DND-41 (cell line): Measurements from ENCODE around the gene HYCC2.
"Not testable (repeated sequence)": the region's sequence is repeated elsewhere in the genome, so short reads cannot be mapped to it uniquely, and the experiment has no call there.

Experiments used
- ATAC-seq: fragments of 200-7000 bp; cut with Tn5 transposase; 3 replicates; pipeline ENCODE4 v1.9.1; 2021; ENCODE audit warnings: low read depth; ENCODE audit not compliant: insufficient read depth
- DNase-seq: peaks from one replicate; pipeline ENCODE4 v3.0.0-alpha.2; 2020
- H2AFZ ChIP-seq: 2 replicates; pipeline ENCODE4 v1.6.0; 2012; ENCODE audit warnings: low read depth, low read length
- H3K27ac ChIP-seq: 2 replicates; pipeline ENCODE4 v1.5.1; 2012; ENCODE audit warnings: low read length, inconsistent platforms
- H3K27me3 ChIP-seq: fragments of 200-600 bp; sonication (generic); 2 replicates; pipeline ENCODE4 v1.6.0; 2012; ENCODE audit warnings: low read length, mild to moderate bottlenecking, inconsistent platforms; ENCODE audit not compliant: insufficient read depth, poor library complexity
- H3K36me3 ChIP-seq: 2 replicates; pipeline ENCODE4 v1.5.1; 2012; ENCODE audit warnings: low read length, inconsistent platforms; ENCODE audit not compliant: insufficient read depth
- H3K4me1 ChIP-seq: 2 replicates; pipeline ENCODE4 v1.5.1; 2012; ENCODE audit warnings: mild to moderate bottlenecking, low read length; ENCODE audit not compliant: insufficient read depth
- H3K4me2 ChIP-seq: 2 replicates; pipeline ENCODE4 v1.6.0; 2012; ENCODE audit warnings: mild to moderate bottlenecking, moderate library complexity, low read length, inconsistent platforms; ENCODE audit not compliant: insufficient read depth
- H3K4me3 ChIP-seq, 2 experiments: fragments of 200-600 bp in 1 of 2; shearing (Covaris generic) in 1 of 2; 2 replicates each; pipeline ENCODE4 v1.5.1; 2012 to 2016; ENCODE audit warnings: inconsistent platforms in 2 of 2, low read length in 2 of 2, mild to moderate bottlenecking in 2 of 2, low read depth in 1 of 2, moderate library complexity in 1 of 2
- H3K79me2 ChIP-seq: 2 replicates; pipeline ENCODE4 v1.6.0; 2012; ENCODE audit warnings: low read length, inconsistent platforms; ENCODE audit not compliant: insufficient read depth
- H3K9ac ChIP-seq: 2 replicates; pipeline ENCODE4 v1.6.0; 2012; ENCODE audit warnings: low read depth, mild to moderate bottlenecking, inconsistent platforms, low read length, moderate library complexity
- H3K9me3 ChIP-seq: 2 replicates; pipeline ENCODE4 v1.5.1; 2012; ENCODE audit warnings: low read length, moderate library complexity, mild to moderate bottlenecking, inconsistent platforms; ENCODE audit not compliant: insufficient read depth, severe bottlenecking
- H4K20me1 ChIP-seq: 2 replicates; pipeline ENCODE4 v1.6.0; 2012; ENCODE audit warnings: low read length; ENCODE audit not compliant: insufficient read depth
- EZH2 ChIP-seq: IDR thresholded peaks from 3 replicates; pipeline ENCODE4 v1.6.1; 2012; ENCODE audit warnings: borderline replicate concordance, low read depth, mild to moderate bottlenecking, moderate library complexity, low read length, inconsistent platforms; ENCODE audit not compliant: severe bottlenecking
- TF ChIP-seq, protein P1 (sequence below): IDR thresholded peaks from 2 replicates; pipeline ENCODE4 v1.5.1; 2012; ENCODE audit warnings: borderline replicate concordance, low read length, moderate library complexity, mild to moderate bottlenecking; ENCODE audit not compliant: poor library complexity, severe bottlenecking; ENCODE audit errors: extremely low read depth

Gene HYCC2

GRCh38 chr2:201038855-201039254, 32.6 kb downstream of the HYCC2 start:
- H4K20me1 ChIP-seq, result no peaks in the 10 kb centered on the region
- peaks cover 5% of the 10 kb centered on the region; the same call in 1 of the 2 replicates for H3K4me1 ChIP-seq
- H2AFZ ChIP-seq, result no peak overlapping the region
- H3K36me3 ChIP-seq, result peaks cover 7% of the 10 kb centered on the region
- no peak for ATAC-seq
- H3K27me3 ChIP-seq, result no peaks in the 10 kb centered on the region
- TF ChIP-seq EZH2, result no peak
- TF ChIP-seq, protein P1, sequence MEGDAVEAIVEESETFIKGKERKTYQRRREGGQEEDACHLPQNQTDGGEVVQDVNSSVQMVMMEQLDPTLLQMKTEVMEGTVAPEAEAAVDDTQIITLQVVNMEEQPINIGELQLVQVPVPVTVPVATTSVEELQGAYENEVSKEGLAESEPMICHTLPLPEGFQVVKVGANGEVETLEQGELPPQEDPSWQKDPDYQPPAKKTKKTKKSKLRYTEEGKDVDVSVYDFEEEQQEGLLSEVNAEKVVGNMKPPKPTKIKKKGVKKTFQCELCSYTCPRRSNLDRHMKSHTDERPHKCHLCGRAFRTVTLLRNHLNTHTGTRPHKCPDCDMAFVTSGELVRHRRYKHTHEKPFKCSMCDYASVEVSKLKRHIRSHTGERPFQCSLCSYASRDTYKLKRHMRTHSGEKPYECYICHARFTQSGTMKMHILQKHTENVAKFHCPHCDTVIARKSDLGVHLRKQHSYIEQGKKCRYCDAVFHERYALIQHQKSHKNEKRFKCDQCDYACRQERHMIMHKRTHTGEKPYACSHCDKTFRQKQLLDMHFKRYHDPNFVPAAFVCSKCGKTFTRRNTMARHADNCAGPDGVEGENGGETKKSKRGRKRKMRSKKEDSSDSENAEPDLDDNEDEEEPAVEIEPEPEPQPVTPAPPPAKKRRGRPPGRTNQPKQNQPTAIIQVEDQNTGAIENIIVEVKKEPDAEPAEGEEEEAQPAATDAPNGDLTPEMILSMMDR, result no peak
- H3K79me2 ChIP-seq, result peaks cover 14% of the 10 kb centered on the region; the same call in 1 of the 2 replicates
- no peak overlapping the region for H3K4me3 ChIP-seq
- H3K9ac ChIP-seq, result no peak overlapping the region
- H3K9me3 ChIP-seq, result peaks cover 3% of the 10 kb centered on the region
- H3K27ac ChIP-seq, result no peak overlapping the region
- DNase-seq, result no peak
- no peak overlapping the region for H3K4me2 ChIP-seq

DNA sequence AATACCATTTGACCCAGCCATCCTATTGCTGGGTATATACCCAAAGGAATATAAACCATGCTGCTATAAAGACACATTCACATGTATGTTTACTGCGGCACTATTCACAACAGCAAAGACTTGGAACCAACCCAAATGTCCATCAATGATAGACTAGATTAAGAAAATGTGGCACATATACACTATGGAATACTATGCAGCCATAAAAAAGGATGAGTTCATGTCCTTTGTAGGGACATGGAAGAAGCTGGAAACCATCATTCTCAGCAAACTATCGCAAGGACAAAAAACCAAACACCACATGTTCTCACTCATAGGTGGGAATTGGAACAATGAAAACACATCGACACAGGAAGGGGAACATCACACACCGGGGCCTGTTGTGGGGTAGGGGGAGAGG, 33.1 kb downstream of the HYCC2 start:
- H3K4me1 ChIP-seq, DNase-seq, H3K9me3 ChIP-seq, H3K27ac ChIP-seq, H3K27me3 ChIP-seq, H3K36me3 ChIP-seq, H3K4me3 ChIP-seq, ATAC-seq, H3K9ac ChIP-seq, H3K4me2 ChIP-seq, H2AFZ ChIP-seq, H4K20me1 ChIP-seq: not testable (repeated sequence)
- H3K79me2 ChIP-seq, result peaks cover 16% of the 10 kb centered on the region; the same call in 1 of the 2 replicates

DNA sequence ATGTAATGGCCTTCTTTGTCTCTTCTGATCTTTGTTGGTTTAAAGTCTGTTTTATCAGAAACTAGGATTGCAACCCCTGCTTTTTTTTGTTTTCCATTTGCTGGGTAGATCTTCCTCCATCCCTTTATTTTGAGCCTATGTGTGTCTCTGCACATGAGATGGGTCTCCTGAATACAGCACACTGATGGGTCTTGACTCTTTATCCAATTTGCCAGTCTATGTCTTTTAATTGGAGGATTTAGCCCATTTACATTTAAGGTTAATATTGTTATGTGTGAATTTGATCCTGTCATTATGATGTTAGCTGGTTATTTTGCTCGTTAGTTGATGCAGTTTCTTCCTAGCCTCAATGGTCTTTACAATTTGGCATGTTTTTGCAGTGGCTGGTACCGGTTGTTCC, 37.1 kb downstream of the HYCC2 start:
- H4K20me1 ChIP-seq, H3K9ac ChIP-seq, H3K9me3 ChIP-seq, H3K27ac ChIP-seq, H3K4me3 ChIP-seq, H2AFZ ChIP-seq, H3K4me2 ChIP-seq, H3K27me3 ChIP-seq, H3K36me3 ChIP-seq, H3K4me1 ChIP-seq, DNase-seq, ATAC-seq: not testable (repeated sequence)
- peaks cover 23% of the 10 kb centered on the region for H3K79me2 ChIP-seq

DNA sequence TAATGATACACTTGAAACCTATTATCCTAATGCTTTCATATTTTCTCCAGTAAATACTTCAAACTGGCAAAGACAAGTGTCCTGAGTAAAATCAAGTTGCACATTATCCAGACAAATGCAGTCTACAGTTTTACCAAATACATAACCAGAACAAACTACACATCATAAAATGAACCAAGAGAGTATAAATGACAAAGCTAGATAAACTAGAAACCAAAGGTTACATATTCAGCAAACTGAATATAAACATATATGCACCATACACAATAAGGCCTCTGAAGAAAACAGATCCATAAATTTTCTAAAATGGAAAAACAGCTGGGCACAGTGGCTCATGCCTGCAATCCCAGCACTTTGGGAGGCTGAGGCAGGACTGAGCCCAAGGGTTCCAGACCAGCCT, 47.0 kb downstream of the HYCC2 start:
- TF ChIP-seq EZH2, result no peak
- TF ChIP-seq, protein P1, result no peak
- Histone ChIP-seq H3K4me1 (no peaks in the 10 kb centered on the region), H3K79me2 (peaks cover 27% of the 10 kb centered on the region), H3K4me3 (no peak overlapping the region), H3K9ac (no peak overlapping the region), H3K4me2 (no peak overlapping the region), H3K9me3 (no peaks in the 10 kb centered on the region), H3K36me3 (peaks cover 17% of the 10 kb centered on the region), H3K27ac (no peak overlapping the region), H4K20me1 (0 out of 2 replicates have a peak, but pooled peaks cover 3% of the 10 kb centered on the region), H3K27me3 (no peaks in the 10 kb centered on the region), H2AFZ (no peak overlapping the region)
- no peak for DNase-seq
- ATAC-seq, result no peak
